ENCODE results near the gene GATA6. TPM values are rescaled to one million over a fixed set of nuclear protein-coding genes. Genes with fewer than 3 reads are reported as not detected.

The GATA6 gene
- total RNA-seq, 2 donors from 2014 or later: not detected

- ATAC-seq (no peak), DNase-seq (no peak)
- Mint-ChIP-seq H3K27ac (no peak overlapping the region), H3K27me3 (peaks cover 61% of the 10 kb centered on the region), H3K36me3 (ENCODE audit: low read depth) (peaks cover 6% of the 10 kb centered on the region), H3K4me3 (peak overlapping the region; percentile 87), H3K4me1 (peaks cover 6% of the 10 kb centered on the region)
- H3K9me3 ChIP-seq (ENCODE audit: control insufficient read depth, low read length, poor library complexity, severe bottlenecking): no peaks in the 10 kb centered on the region
Observed at GRCh38 chr18:22170421-22171257, 1.2 kb downstream of the GATA6 start.

- H3K9me3 ChIP-seq (ENCODE audit: control insufficient read depth, low read length, poor library complexity, severe bottlenecking): no peaks in the 10 kb centered on the region
- peaks cover 6% of the 10 kb centered on the region for H3K36me3 Mint-ChIP-seq (ENCODE audit: low read depth)
- DNase-seq (no peak), ATAC-seq (no peak)
- H3K27ac Mint-ChIP-seq: no peak overlapping the region
- peaks cover 61% of the 10 kb centered on the region for H3K27me3 Mint-ChIP-seq
- H3K4me3 Mint-ChIP-seq: peak overlapping the region; percentile 87
- H3K4me1 Mint-ChIP-seq: peaks cover 6% of the 10 kb centered on the region
Observed at GRCh38 chr18:22171258-22172119, 2.1 kb downstream of the GATA6 start.

- Mint-ChIP-seq H3K27me3 (peaks cover 56% of the 10 kb centered on the region), H3K27ac (no peak overlapping the region), H3K4me3 (no peak overlapping the region), H3K36me3 (ENCODE audit: low read depth) (peaks cover 7% of the 10 kb centered on the region), H3K4me1 (peaks cover 6% of the 10 kb centered on the region)
- no peaks in the 10 kb centered on the region for H3K9me3 ChIP-seq (ENCODE audit: control insufficient read depth, low read length, poor library complexity, severe bottlenecking)
- DNase-seq (no peak), ATAC-seq (no peak)
Observed at GRCh38 chr18:22172120-22172582, 2.8 kb downstream of the GATA6 start.

- Mint-ChIP-seq H3K27ac (no peak overlapping the region), H3K4me1 (peaks cover 6% of the 10 kb centered on the region), H3K4me3 (no peak overlapping the region), H3K36me3 (ENCODE audit: low read depth) (peaks cover 7% of the 10 kb centered on the region), H3K27me3 (peaks cover 55% of the 10 kb centered on the region)
- DNase-seq (no peak), ATAC-seq (no peak)
- H3K9me3 ChIP-seq (ENCODE audit: control insufficient read depth, low read length, poor library complexity, severe bottlenecking): no peaks in the 10 kb centered on the region
Observed at GRCh38 chr18:22172594-22173049, 3.2 kb downstream of the GATA6 start.

- no peaks in the 10 kb centered on the region for H3K9me3 ChIP-seq (ENCODE audit: control insufficient read depth, low read length, poor library complexity, severe bottlenecking)
- Mint-ChIP-seq H3K36me3 (ENCODE audit: low read depth) (peaks cover 7% of the 10 kb centered on the region), H3K27ac (no peak overlapping the region), H3K27me3 (peaks cover 47% of the 10 kb centered on the region), H3K4me1 (peaks cover 6% of the 10 kb centered on the region), H3K4me3 (no peak overlapping the region)
- ATAC-seq (no peak), DNase-seq (no peak)
Observed at GRCh38 chr18:22173221-22173927, 4.0 kb downstream of the GATA6 start.

- H3K27me3 Mint-ChIP-seq: peaks cover 46% of the 10 kb centered on the region
- peaks cover 6% of the 10 kb centered on the region for H3K4me1 Mint-ChIP-seq
- H3K27ac Mint-ChIP-seq: no peak overlapping the region
- H3K36me3 Mint-ChIP-seq (ENCODE audit: low read depth): peaks cover 7% of the 10 kb centered on the region
- no peak for ATAC-seq
- no peaks in the 10 kb centered on the region for H3K9me3 ChIP-seq (ENCODE audit: control insufficient read depth, low read length, poor library complexity, severe bottlenecking)
- no peak overlapping the region for H3K4me3 Mint-ChIP-seq
- no peak for DNase-seq
Observed at GRCh38 chr18:22173928-22174301, 4.5 kb downstream of the GATA6 start.

- no peak overlapping the region for H3K4me3 Mint-ChIP-seq
- peaks cover 5% of the 10 kb centered on the region for H3K4me1 Mint-ChIP-seq
- DNase-seq (no peak), ATAC-seq (no peak)
- peaks cover 46% of the 10 kb centered on the region for H3K27me3 Mint-ChIP-seq
- peaks cover 6% of the 10 kb centered on the region for H3K36me3 Mint-ChIP-seq (ENCODE audit: low read depth)
- no peaks in the 10 kb centered on the region for H3K9me3 ChIP-seq (ENCODE audit: control insufficient read depth, low read length, poor library complexity, severe bottlenecking)
- no peak overlapping the region for H3K27ac Mint-ChIP-seq
Observed at GRCh38 chr18:22174341-22175145, 5.2 kb downstream of the GATA6 start.

GRCh38 chr18:22175346-22175745 lies 6.0 kb downstream of the GATA6 start:
- no peak overlapping the region for H3K4me3 Mint-ChIP-seq
- H3K27me3 Mint-ChIP-seq: peaks cover 49% of the 10 kb centered on the region
- H3K4me1 Mint-ChIP-seq: peaks cover 3% of the 10 kb centered on the region
- no peaks in the 10 kb centered on the region for H3K9me3 ChIP-seq (ENCODE audit: control insufficient read depth, low read length, poor library complexity, severe bottlenecking)
- DNase-seq (no peak), ATAC-seq (no peak)
- H3K27ac Mint-ChIP-seq: no peak overlapping the region
- peaks cover 2% of the 10 kb centered on the region for H3K36me3 Mint-ChIP-seq (ENCODE audit: low read depth)

GRCh38 chr18:22176420-22177326 lies 7.3 kb downstream of the GATA6 start:
- no peak for ATAC-seq
- Mint-ChIP-seq H3K4me3 (no peak overlapping the region), H3K27me3 (peaks cover 46% of the 10 kb centered on the region), H3K4me1 (no peaks in the 10 kb centered on the region), H3K36me3 (ENCODE audit: low read depth) (peaks cover 2% of the 10 kb centered on the region), H3K27ac (no peak overlapping the region)
- no peak for DNase-seq
- no peaks in the 10 kb centered on the region for H3K9me3 ChIP-seq (ENCODE audit: control insufficient read depth, low read length, poor library complexity, severe bottlenecking)

GRCh38 chr18:22177327-22177871 lies 8.0 kb downstream of the GATA6 start:
- Mint-ChIP-seq H3K4me1 (no peaks in the 10 kb centered on the region), H3K4me3 (no peak overlapping the region), H3K27ac (no peak overlapping the region), H3K27me3 (peaks cover 45% of the 10 kb centered on the region), H3K36me3 (ENCODE audit: low read depth) (peaks cover 2% of the 10 kb centered on the region)
- no peak for ATAC-seq
- no peaks in the 10 kb centered on the region for H3K9me3 ChIP-seq (ENCODE audit: control insufficient read depth, low read length, poor library complexity, severe bottlenecking)
- no peak for DNase-seq

- ATAC-seq (no peak), DNase-seq (no peak)
- Mint-ChIP-seq H3K4me1 (no peaks in the 10 kb centered on the region), H3K27me3 (peaks cover 27% of the 10 kb centered on the region), H3K27ac (no peak overlapping the region), H3K4me3 (no peak overlapping the region), H3K36me3 (ENCODE audit: low read depth) (peaks cover 2% of the 10 kb centered on the region)
- no peaks in the 10 kb centered on the region for H3K9me3 ChIP-seq (ENCODE audit: control insufficient read depth, low read length, poor library complexity, severe bottlenecking)
Observed at GRCh38 chr18:22179174-22179573, 9.8 kb downstream of the GATA6 start.

Measured in T-helper 17 cell (primary cell).